ENCODE measurements around the gene RASGRF2. TPM values are rescaled to one million over a fixed set of nuclear protein-coding genes. Genes with fewer than 3 reads are reported as not detected.

Gene RASGRF2
- total and polyA plus RNA-seq, 2 experiments from 2014 or later, result 0.04 TPM; not detected in 1

- Histone ChIP-seq H2AFZ (no peak overlapping the region), H3K9me3 (ENCODE audit: low read depth) (no peaks in the 10 kb centered on the region), H4K20me1 (ENCODE audit: insufficient read depth) (no peaks in the 10 kb centered on the region), H3K4me1 (ENCODE audit: insufficient read depth) (no peaks in the 10 kb centered on the region), H3K9me2 (ENCODE audit: insufficient read depth) (no peaks in the 10 kb centered on the region), H3K9ac (no peak overlapping the region), H3K4me2 (ENCODE audit: unreplicated experiment) (no peak overlapping the region), H3K27ac (no peak overlapping the region), H3K4me3 (no peak overlapping the region), H3K79me2 (ENCODE audit: insufficient read depth) (no peaks in the 10 kb centered on the region), H3K36me3 (ENCODE audit: low read depth) (no peaks in the 10 kb centered on the region), H3F3A (ENCODE audit: insufficient read depth) (no peaks in the 10 kb centered on the region), H3K27me3 (replicated peaks; ENCODE audit: insufficient read depth) (no peaks in the 10 kb centered on the region)
- WGBS, 2 experiments (ENCODE audit: low coverage in 1 of 2, low lambda C conversion rate in 2 of 2, missing lambda C conversion rate in 2 of 2), result 87 to 91% methylated on average over 3 of the region's 3 CpGs
- TF ChIP-seq EZH2phosphoT487 (IDR thresholded peaks at IDR 0.05; ENCODE audit: insufficient read depth, low read depth) (no peak), EZH2 (IDR thresholded peaks at IDR 0.05; ENCODE audit: insufficient read depth, poor library complexity, severe bottlenecking) (no peak)
- in situ Hi-C loops (cut with MboI), result no loop called here
- no peak for DNase-seq
Observed at GRCh38 chr5:81163651-81164050, 203.5 kb downstream of the RASGRF2 start.

GRCh38 chr5:81164476-81164875 is 204.3 kb downstream of the RASGRF2 start:
- no peak overlapping the region for H3K4me2 ChIP-seq (ENCODE audit: unreplicated experiment)
- no peaks in the 10 kb centered on the region for H3K36me3 ChIP-seq (ENCODE audit: low read depth)
- no peak overlapping the region for H2AFZ ChIP-seq
- no peak overlapping the region for H3K9ac ChIP-seq
- no peaks in the 10 kb centered on the region for H3K27me3 ChIP-seq (replicated peaks; ENCODE audit: insufficient read depth)
- H3K4me1 ChIP-seq (ENCODE audit: insufficient read depth), result no peaks in the 10 kb centered on the region
- H3K79me2 ChIP-seq (ENCODE audit: insufficient read depth), result no peaks in the 10 kb centered on the region
- no peak for DNase-seq
- in situ Hi-C loops (cut with MboI), result no loop called here
- no peaks in the 10 kb centered on the region for H3K9me3 ChIP-seq (ENCODE audit: low read depth)
- no peaks in the 10 kb centered on the region for H3K9me2 ChIP-seq (ENCODE audit: insufficient read depth)
- TF ChIP-seq EZH2phosphoT487 (IDR thresholded peaks at IDR 0.05; ENCODE audit: insufficient read depth, low read depth) (no peak), EZH2 (IDR thresholded peaks at IDR 0.05; ENCODE audit: insufficient read depth, poor library complexity, severe bottlenecking) (no peak)
- WGBS, 2 experiments (ENCODE audit: low coverage in 1 of 2, low lambda C conversion rate in 2 of 2, missing lambda C conversion rate in 2 of 2), result 75 to 88% methylated on average over 2 of the region's 2 CpGs
- H3K4me3 ChIP-seq, result no peak overlapping the region
- H4K20me1 ChIP-seq (ENCODE audit: insufficient read depth), result no peaks in the 10 kb centered on the region
- no peaks in the 10 kb centered on the region for H3F3A ChIP-seq (ENCODE audit: insufficient read depth)
- no peak overlapping the region for H3K27ac ChIP-seq

- WGBS, 2 experiments (ENCODE audit: low coverage in 1 of 2, low lambda C conversion rate in 2 of 2, missing lambda C conversion rate in 2 of 2), result 79 to 86% methylated on average over 9 of the region's 9 CpGs
- Histone ChIP-seq H3K9ac (no peak overlapping the region), H2AFZ (0 out of 2 replicates have a peak overlapping the region, but pooled peaks have one; percentile 29), H3K9me3 (ENCODE audit: low read depth) (no peaks in the 10 kb centered on the region), H4K20me1 (ENCODE audit: insufficient read depth) (no peaks in the 10 kb centered on the region), H3K4me1 (ENCODE audit: insufficient read depth) (no peaks in the 10 kb centered on the region), H3K36me3 (ENCODE audit: low read depth) (no peaks in the 10 kb centered on the region), H3K27ac (no peak overlapping the region), H3K9me2 (ENCODE audit: insufficient read depth) (no peaks in the 10 kb centered on the region), H3K79me2 (ENCODE audit: insufficient read depth) (no peaks in the 10 kb centered on the region), H3K27me3 (replicated peaks; ENCODE audit: insufficient read depth) (no peaks in the 10 kb centered on the region), H3K4me2 (ENCODE audit: unreplicated experiment) (no peak overlapping the region), H3K4me3 (no peak overlapping the region), H3F3A (ENCODE audit: insufficient read depth) (no peaks in the 10 kb centered on the region)
- in situ Hi-C loops (cut with MboI), result no loop called here
- DNase-seq, result no peak
- TF ChIP-seq EZH2phosphoT487 (IDR thresholded peaks at IDR 0.05; ENCODE audit: insufficient read depth, low read depth) (no peak), EZH2 (IDR thresholded peaks at IDR 0.05; ENCODE audit: insufficient read depth, poor library complexity, severe bottlenecking) (no peak)
Observed at GRCh38 chr5:81164936-81165335, 204.8 kb downstream of the RASGRF2 start.

- Histone ChIP-seq H3K27ac (no peak overlapping the region), H3K9ac (no peak overlapping the region), H3K79me2 (ENCODE audit: insufficient read depth) (no peaks in the 10 kb centered on the region), H3K4me1 (ENCODE audit: insufficient read depth) (no peaks in the 10 kb centered on the region), H2AFZ (no peak overlapping the region), H3K4me3 (no peak overlapping the region), H3K27me3 (replicated peaks; ENCODE audit: insufficient read depth) (no peaks in the 10 kb centered on the region), H3K9me2 (ENCODE audit: insufficient read depth) (no peaks in the 10 kb centered on the region), H3K9me3 (ENCODE audit: low read depth) (no peaks in the 10 kb centered on the region), H4K20me1 (ENCODE audit: insufficient read depth) (no peaks in the 10 kb centered on the region), H3F3A (ENCODE audit: insufficient read depth) (no peaks in the 10 kb centered on the region), H3K36me3 (ENCODE audit: low read depth) (no peaks in the 10 kb centered on the region), H3K4me2 (ENCODE audit: unreplicated experiment) (no peak overlapping the region)
- peak; percentile 63 for DNase-seq
- in situ Hi-C loops (cut with MboI), result no loop called here
- WGBS, 2 experiments (ENCODE audit: low coverage in 1 of 2, low lambda C conversion rate in 2 of 2, missing lambda C conversion rate in 2 of 2), result 35 to 44% methylated on average over 3 of the region's 3 CpGs
- TF ChIP-seq EZH2 (IDR thresholded peaks at IDR 0.05; ENCODE audit: insufficient read depth, poor library complexity, severe bottlenecking) (no peak), EZH2phosphoT487 (IDR thresholded peaks at IDR 0.05; ENCODE audit: insufficient read depth, low read depth) (no peak)
Observed at GRCh38 chr5:81165493-81166119, 205.4 kb downstream of the RASGRF2 start.

All from GM23248 (cell line).